KG1 (cell line): Measurements from ENCODE around the gene OPRD1.
"Not testable (repeated sequence)": the region's sequence is repeated elsewhere in the genome, so short reads cannot be mapped to it uniquely, and the experiment has no call there.

Source experiments
- DNase-seq: peaks from one replicate; lab custom pipeline; 2025; lab: John Stamatoyannopoulos, UW

OPRD1 gene

GRCh38 chr1:28801461-28801860 is 10.5 kb upstream of the OPRD1 start:
- no peak for DNase-seq

- DNase-seq, result no peak
Measured at GRCh38 chr1:28803051-28803450, 8.9 kb upstream of the OPRD1 start.

- DNase-seq, result no peak
Measured at GRCh38 chr1:28803662-28804061, 8.3 kb upstream of the OPRD1 start.

GRCh38 chr1:28804071-28804470 is 7.9 kb upstream of the OPRD1 start:
- DNase-seq, result no peak

GRCh38 chr1:28807046-28807445 is 4.9 kb upstream of the OPRD1 start:
- DNase-seq, result no peak

GRCh38 chr1:28807986-28808385 is 4.0 kb upstream of the OPRD1 start:
- DNase-seq, result no peak

GRCh38 chr1:28811369-28811765 is 603 bp upstream of the OPRD1 start:
- no peak for DNase-seq

- no peak for DNase-seq
Measured at GRCh38 chr1:28812669-28813468, 899 bp downstream of the OPRD1 start.

GRCh38 chr1:28813931-28814465 is 2.0 kb downstream of the OPRD1 start:
- no peak for DNase-seq

- no peak for DNase-seq
Measured at GRCh38 chr1:28815533-28816185, 3.7 kb downstream of the OPRD1 start.

GRCh38 chr1:28817133-28817532 is 5.2 kb downstream of the OPRD1 start:
- DNase-seq, result no peak

GRCh38 chr1:28819020-28819419 is 7.0 kb downstream of the OPRD1 start:
- DNase-seq, result no peak

- DNase-seq, result no peak
Measured at GRCh38 chr1:28822799-28823198, 10.8 kb downstream of the OPRD1 start.

- not testable (repeated sequence) for DNase-seq
Measured at GRCh38 chr1:28824061-28824460, 12.1 kb downstream of the OPRD1 start.

GRCh38 chr1:28828227-28828858 is 16.4 kb downstream of the OPRD1 start:
- DNase-seq, result not testable (repeated sequence)

GRCh38 chr1:28830814-28831213 is 18.8 kb downstream of the OPRD1 start:
- no peak for DNase-seq

- DNase-seq, result no peak
Measured at GRCh38 chr1:28832966-28833365, 21.0 kb downstream of the OPRD1 start.

- no peak for DNase-seq
Measured at GRCh38 chr1:28833381-28833780, 21.4 kb downstream of the OPRD1 start.

- no peak for DNase-seq
Measured at GRCh38 chr1:28835237-28835650, 23.3 kb downstream of the OPRD1 start.

- DNase-seq, result no peak
Measured at GRCh38 chr1:28836421-28836956, 24.5 kb downstream of the OPRD1 start.

- DNase-seq, result no peak
Measured at GRCh38 chr1:28840928-28841544, 29.1 kb downstream of the OPRD1 start.
